Activated naive CD8-positive, alpha-beta T cell treated with anti-CD3 and anti-CD28 coated beads for 36 hours (primary cell): ENCODE measurements around the gene CHDH. TPM values are rescaled to one million over a fixed set of nuclear protein-coding genes. Genes with fewer than 3 reads are reported as not detected.

Source experiments
- DNase-seq: peaks from one replicate; pipeline ENCODE4 v3.0.0; 2021
- H3K27ac Mint-ChIP-seq: one replicate; pipeline ENCODE4 v1.8.0; 2022; ENCODE audit warnings: mild to moderate bottlenecking, moderate library complexity, mixed read lengths
- H3K27me3 Mint-ChIP-seq: one replicate; pipeline ENCODE4 v1.8.0; 2022; ENCODE audit warnings: mild to moderate bottlenecking, mixed read lengths
- H3K36me3 Mint-ChIP-seq: one replicate; pipeline ENCODE4 v1.8.0; 2021; ENCODE audit warnings: mild to moderate bottlenecking, mixed read lengths
- H3K4me1 Mint-ChIP-seq: one replicate; pipeline ENCODE4 v1.8.0; 2021; ENCODE audit warnings: mixed read lengths
- H3K4me3 Mint-ChIP-seq: one replicate; pipeline ENCODE4 v1.8.0; 2022; ENCODE audit warnings: mild to moderate bottlenecking, moderate library complexity, mixed read lengths
- H3K9me3 Mint-ChIP-seq: one replicate; pipeline ENCODE4 v1.8.0; 2022; ENCODE audit warnings: mixed read lengths
- total RNA-seq, 2 experiments: library from RNA; stranded (reverse); gene quantifications; one replicate each; pipeline ENCODE4 v1.2.3, GENCODE V29; 2021

Gene CHDH
- total RNA-seq, 2 experiments from 2014 or later: 0.08 to 0.10 TPM

DNA sequence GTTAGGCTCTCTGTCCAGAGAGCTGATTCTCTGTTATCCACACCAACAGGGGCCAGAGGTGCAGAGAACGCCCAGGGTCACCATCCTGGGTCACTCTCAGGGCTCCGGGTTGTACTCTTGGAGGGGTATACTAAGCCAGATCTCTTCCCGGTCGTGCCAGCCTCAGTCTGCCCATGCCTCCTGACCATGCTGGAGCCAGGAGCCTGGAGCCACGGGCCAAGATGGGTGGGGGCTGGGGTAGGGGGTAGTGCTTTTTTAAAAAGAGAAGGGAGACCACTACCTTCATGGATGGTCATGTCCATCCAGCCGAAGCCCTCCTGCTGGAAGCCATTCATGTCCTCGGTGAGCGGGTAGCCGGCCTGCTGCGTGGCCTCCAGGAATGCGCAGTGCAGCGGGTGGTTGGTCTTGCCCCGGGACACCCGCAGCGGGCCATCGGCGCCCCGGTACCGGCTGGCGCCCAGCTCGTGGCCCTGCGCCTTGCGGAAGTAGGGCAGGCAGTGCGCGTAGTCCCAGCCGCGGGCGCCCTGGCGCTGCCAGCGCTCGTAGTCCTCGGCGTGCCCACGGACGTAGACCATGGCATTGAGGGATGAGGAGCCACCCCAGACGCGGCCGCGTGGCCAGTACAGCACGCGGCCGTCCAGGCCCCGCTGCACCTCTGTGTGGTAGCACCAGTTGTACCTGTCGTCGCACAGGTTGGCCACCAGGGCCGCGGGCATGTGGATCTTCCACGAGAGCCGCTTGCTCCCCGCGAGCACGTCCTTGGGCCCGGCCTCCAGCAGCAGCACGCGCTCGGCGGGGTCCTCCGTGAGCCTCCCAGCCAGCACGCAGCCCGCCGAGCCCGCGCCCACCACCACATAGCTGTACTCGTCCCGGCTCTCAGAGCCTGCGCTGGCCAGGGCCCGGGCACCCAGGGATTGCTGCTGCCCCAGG is 22.9 kb downstream of the CHDH start:
- DNase-seq: no peak
- no peak overlapping the region for H3K4me3 Mint-ChIP-seq
- no peaks in the 10 kb centered on the region for H3K9me3 Mint-ChIP-seq
- no peaks in the 10 kb centered on the region for H3K36me3 Mint-ChIP-seq
- H3K4me1 Mint-ChIP-seq: no peaks in the 10 kb centered on the region
- no peak overlapping the region for H3K27ac Mint-ChIP-seq
- H3K27me3 Mint-ChIP-seq: peaks cover under 1% of the 10 kb centered on the region

DNA sequence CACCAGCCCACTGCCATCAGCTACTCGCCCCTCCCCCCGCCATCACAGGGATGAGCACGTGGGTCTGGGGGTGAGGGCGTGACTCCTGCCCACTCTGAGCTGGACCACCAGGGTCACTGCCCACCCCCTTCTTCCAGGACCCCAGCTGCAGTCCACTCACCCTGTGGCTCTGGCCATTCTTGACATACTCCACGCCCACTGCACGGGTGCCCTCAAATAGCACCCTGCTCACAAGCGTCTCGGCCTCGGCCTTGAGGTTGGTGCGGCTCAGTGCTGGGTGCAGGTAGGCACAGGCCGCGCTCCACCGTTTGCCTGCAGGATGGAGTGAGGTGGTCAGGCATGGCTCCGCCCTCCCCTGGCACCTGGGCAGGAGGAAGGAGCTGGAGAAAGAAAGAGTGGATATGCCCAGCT is 23.9 kb downstream of the CHDH start:
- no peaks in the 10 kb centered on the region for H3K36me3 Mint-ChIP-seq
- H3K4me1 Mint-ChIP-seq: peaks cover 2% of the 10 kb centered on the region
- H3K4me3 Mint-ChIP-seq: no peak overlapping the region
- peaks cover 6% of the 10 kb centered on the region for H3K27me3 Mint-ChIP-seq
- no peak for DNase-seq
- H3K9me3 Mint-ChIP-seq: no peaks in the 10 kb centered on the region
- no peak overlapping the region for H3K27ac Mint-ChIP-seq

DNA sequence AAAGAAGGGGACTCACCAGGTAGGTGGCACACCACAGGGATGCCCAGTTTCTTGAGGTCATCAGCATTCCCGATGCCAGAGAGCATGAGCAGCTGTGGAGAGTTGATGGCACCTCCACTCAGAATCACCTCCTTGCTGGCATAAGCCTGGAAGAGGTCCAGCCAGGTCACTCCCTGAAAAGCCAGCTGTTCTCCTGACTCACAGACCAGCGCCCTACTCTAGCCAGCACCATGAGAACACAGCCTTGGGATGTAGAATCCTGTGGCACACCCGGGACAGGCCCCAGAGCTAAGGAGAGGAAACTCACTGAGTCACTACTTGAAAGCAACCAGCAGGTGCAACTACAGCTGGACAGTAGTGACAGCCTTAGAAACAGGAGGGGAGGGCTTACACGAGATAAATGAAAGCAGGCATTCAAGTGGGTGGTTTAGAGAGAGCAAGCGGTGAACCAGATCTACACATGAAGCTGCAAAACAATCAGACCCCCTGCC is 24.5 kb downstream of the CHDH start:
- Mint-ChIP-seq H3K4me1 (peaks cover 2% of the 10 kb centered on the region), H3K4me3 (no peak overlapping the region)

DNA sequence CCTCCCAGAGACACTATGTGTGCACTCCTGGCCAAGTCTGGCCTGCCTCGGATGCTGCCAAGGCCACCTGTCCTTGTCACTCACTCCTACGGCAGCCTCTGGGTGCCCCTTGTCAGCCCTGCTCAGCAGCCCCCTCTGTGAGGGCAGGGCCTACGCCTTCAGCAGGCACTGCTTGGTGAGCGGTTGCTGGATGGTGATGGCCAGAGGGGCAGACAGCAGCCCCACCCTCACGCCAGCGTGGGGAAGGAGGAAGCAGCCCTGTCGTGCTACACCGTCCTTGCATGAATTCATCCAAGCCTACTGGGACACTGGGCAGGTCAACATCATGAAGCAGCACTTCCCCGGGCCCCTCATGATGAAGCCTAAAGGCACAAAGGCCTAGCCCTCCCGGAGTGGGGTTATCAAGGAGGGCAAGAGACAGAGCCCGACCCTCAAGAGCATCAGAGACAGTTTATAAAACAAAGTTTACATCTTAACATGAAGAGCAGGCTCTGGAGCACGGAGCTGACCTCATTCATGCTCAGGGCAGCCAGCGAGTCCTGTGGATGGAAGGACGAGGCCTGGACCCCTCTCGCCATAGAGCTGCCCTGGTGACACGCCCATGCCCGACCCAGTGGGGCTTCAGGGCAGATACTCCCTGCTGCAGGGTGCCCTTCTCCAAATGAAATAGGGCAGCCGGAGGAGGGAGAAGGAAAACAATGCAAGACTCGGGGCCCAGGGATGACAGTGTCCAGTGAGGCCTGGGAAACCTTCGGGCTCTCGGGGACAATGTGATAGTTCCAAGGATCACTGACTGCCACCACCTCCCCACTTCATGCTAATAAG is 25.3 kb downstream of the CHDH start:
- Mint-ChIP-seq H3K27ac (no peak overlapping the region), H3K27me3 (peaks cover 6% of the 10 kb centered on the region), H3K9me3 (no peaks in the 10 kb centered on the region), H3K4me3 (no peak overlapping the region), H3K4me1 (peaks cover 2% of the 10 kb centered on the region), H3K36me3 (no peaks in the 10 kb centered on the region)
- DNase-seq: no peak

More for the DNA sequence above, 24.5 kb downstream of the CHDH start:
- Mint-ChIP-seq H3K27ac (no peak overlapping the region), H3K36me3 (no peaks in the 10 kb centered on the region), H3K27me3 (peaks cover 6% of the 10 kb centered on the region), H3K9me3 (no peaks in the 10 kb centered on the region)
- no peak for DNase-seq

DNA sequence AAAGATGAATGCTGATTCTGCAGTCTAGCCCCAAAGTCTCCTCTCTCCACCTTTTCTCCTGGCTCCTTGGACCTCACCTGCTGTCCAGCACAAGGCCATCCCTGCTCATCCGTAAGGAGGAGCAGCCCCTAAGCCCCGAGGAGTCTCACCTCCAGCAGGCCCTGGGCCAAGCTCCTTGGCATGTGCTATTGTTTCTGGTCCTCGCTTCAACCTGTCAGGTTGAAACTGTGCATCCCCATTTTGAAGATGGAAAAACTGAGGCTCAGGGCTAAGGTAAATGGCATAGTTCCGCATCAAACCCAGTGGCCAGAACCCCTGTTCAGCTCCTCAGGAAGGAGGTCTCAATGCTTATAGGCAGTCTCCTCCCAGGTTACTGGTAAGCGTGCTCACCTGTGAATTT is 26.1 kb downstream of the CHDH start:
- Mint-ChIP-seq H3K36me3 (no peaks in the 10 kb centered on the region), H3K9me3 (no peaks in the 10 kb centered on the region), H3K4me1 (peaks cover 2% of the 10 kb centered on the region), H3K4me3 (no peak overlapping the region), H3K27ac (no peak overlapping the region), H3K27me3 (peaks cover 6% of the 10 kb centered on the region)
- DNase-seq: no peak

DNA sequence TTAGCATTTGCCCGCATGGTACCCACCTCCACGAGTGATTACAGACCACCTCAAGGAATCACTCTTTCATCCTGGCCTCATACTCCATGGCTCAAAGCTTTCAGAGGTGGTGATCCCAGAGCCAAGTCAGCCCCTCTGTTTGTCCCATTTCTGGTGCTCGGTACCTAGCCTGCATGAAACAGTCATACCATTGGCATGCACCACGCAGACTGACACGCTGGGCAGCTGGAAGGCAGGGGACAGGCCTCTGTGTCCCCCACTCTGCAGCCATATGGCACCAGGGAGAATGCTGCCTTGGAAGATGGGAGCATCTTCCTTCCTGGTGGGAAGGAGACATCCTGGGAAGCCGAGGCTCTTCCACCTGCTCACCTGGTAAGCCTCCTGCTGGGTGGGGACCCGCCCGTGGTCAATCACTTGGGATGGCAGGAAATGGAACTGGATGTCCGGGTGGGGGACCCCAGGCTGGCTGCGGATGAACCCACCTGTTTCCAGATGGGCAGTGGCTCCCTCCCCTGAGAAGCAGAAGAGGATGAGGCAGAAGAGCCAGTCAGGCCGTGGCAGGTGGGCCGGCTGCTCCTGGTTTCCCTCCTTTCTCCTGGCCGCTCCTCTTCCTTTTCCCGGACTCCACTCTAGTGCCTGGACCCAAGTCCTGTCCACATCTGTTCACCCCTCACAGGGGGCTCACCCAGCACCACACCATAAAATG is 26.9 kb downstream of the CHDH start:
- Mint-ChIP-seq H3K9me3 (no peaks in the 10 kb centered on the region), H3K27me3 (peaks cover 6% of the 10 kb centered on the region), H3K36me3 (no peaks in the 10 kb centered on the region), H3K4me3 (no peak overlapping the region), H3K4me1 (peaks cover 2% of the 10 kb centered on the region), H3K27ac (no peak overlapping the region)
- no peak for DNase-seq

DNA sequence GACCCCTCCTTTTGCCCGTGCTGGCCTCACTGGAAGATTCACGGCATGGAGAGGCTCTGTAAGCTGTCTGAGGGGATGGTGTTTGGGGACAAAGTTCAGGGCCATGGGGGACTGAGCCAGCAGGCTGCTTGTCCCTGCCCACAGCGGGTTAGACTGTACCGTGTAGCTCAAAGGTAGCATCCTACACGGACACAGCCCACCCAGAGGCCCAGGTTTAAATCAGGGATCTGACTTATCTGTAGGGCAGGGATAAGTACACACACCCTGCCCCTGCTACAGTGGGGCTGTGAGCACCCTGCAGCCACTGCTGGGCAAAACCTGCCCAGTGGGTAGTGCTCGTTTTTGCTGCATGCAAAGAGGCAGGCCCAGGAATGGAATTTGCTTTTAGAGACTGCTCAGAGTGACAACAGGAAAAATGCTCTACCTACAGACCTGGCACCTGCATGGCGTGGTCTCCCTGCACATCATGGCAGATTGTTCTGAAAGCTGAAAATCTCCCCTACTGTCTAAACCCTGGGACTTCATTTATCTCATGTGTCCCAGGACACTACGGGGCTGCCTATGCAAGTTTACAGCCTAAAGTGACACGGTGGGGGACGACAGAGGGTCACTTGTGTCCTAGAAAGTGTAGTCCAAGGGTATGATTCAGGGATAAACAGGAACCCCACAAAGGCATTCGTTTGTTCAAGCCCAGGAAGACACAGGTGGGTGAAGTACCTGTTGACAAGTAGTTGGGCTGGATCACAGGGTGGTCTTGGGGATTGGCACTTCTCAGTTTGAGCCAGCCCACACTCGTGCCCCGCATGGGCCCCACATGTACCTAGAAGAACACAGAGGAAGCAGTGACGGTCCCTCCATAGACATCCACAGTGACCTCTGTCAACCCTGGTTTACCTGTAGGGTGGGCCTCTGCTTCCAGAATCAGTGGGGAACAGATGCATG is 27.7 kb downstream of the CHDH start:
- H3K27ac Mint-ChIP-seq: no peak overlapping the region
- H3K4me1 Mint-ChIP-seq: peaks cover 2% of the 10 kb centered on the region
- H3K4me3 Mint-ChIP-seq: no peak overlapping the region
- DNase-seq: no peak
- H3K36me3 Mint-ChIP-seq: no peaks in the 10 kb centered on the region
- H3K9me3 Mint-ChIP-seq: no peaks in the 10 kb centered on the region
- H3K27me3 Mint-ChIP-seq: peaks cover 6% of the 10 kb centered on the region

DNA sequence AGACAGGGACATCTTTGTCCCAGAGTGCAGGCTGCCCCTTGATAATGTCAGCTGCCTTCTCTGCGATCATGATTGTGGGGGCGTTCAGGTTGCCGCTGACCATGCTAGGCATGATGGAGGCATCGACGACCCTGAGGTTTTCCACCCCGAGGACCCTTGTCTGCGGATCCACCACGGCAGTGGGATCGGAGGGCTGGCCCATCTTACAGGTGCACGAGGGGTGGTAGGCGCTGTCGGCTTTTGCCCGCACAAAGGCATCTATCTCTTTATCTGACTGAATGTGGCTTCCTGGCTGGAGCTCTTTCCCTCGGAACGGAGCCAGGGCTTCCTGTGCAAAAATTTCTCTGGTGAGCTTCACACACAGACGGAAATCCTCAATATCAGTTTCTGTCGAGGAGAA is 28.4 kb downstream of the CHDH start:
- no peak for DNase-seq
- no peaks in the 10 kb centered on the region for H3K9me3 Mint-ChIP-seq
- peaks cover 2% of the 10 kb centered on the region for H3K4me1 Mint-ChIP-seq
- H3K4me3 Mint-ChIP-seq: no peak overlapping the region
- H3K27me3 Mint-ChIP-seq: peaks cover 6% of the 10 kb centered on the region
- H3K27ac Mint-ChIP-seq: no peak overlapping the region
- H3K36me3 Mint-ChIP-seq: no peaks in the 10 kb centered on the region

DNA sequence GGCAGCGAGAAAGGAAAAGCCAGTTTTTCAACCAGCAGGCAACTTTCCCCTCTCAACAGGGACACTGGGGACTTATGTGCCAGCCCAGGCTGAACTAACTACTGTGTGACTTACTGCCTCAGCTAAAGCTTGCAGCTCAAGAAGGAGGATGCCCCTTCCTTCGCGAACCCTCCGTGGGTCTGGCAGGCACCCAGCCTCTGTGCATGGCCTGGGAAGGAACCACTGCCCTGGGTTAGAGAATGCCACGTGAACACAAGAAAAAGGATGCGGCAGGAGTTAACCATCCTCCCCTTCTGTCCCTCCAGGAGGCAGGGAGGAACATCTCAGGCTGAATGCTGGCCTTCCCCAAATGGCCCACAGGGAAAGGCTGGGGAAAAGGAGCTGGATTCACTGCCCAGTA is 29.0 kb downstream of the CHDH start:
- Mint-ChIP-seq H3K27ac (no peak overlapping the region), H3K4me3 (no peak overlapping the region), H3K36me3 (no peaks in the 10 kb centered on the region), H3K4me1 (peaks cover 2% of the 10 kb centered on the region), H3K27me3 (peaks cover 6% of the 10 kb centered on the region), H3K9me3 (no peaks in the 10 kb centered on the region)
- DNase-seq: no peak

DNA sequence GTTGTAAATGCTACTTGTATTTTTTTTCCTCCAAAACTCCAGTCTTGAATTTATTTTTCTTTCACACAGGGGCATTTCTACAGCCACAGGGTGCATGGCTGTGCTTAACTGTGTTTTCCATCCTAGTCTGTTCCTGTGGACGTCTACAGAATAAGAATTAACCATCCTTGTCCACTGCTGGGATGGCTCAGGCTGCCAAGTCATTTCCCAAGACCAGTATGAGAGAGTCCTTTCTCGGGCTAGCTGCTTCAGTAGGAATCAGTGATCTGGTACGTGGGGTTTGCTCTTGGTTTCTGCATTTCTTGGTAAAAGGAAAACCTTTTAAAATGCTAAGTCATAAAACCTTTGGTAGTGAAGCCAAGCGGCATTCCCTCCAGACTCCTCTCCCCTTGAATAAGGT is 29.8 kb downstream of the CHDH start:
- Mint-ChIP-seq H3K9me3 (no peaks in the 10 kb centered on the region), H3K36me3 (no peaks in the 10 kb centered on the region), H3K4me3 (no peak overlapping the region), H3K27me3 (peaks cover 6% of the 10 kb centered on the region), H3K27ac (no peak overlapping the region), H3K4me1 (peaks cover 2% of the 10 kb centered on the region)
- DNase-seq: no peak

DNA sequence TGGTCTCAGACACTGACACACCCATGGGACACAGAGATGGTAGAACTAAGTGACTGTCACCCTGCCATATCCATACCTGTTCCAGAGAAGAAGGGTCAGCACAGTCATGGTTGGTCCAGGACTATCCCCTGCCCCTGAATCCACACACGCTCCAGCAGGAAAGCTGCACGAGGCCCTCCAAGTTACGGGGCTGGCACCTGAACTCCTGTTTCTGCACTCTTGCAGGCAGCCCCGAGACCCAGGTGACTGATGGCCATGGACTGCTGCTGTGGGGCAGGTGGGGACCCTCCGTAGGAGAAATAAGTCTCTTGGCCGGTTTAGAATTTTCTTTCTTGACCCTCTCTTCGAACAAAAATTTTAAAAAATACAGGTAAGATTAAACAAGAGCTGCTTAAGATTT is 30.6 kb downstream of the CHDH start:
- Mint-ChIP-seq H3K4me1 (peaks cover 2% of the 10 kb centered on the region), H3K4me3 (no peak overlapping the region), H3K27me3 (peaks cover 6% of the 10 kb centered on the region), H3K27ac (no peak overlapping the region), H3K36me3 (no peaks in the 10 kb centered on the region), H3K9me3 (no peaks in the 10 kb centered on the region)
- DNase-seq: no peak

DNA sequence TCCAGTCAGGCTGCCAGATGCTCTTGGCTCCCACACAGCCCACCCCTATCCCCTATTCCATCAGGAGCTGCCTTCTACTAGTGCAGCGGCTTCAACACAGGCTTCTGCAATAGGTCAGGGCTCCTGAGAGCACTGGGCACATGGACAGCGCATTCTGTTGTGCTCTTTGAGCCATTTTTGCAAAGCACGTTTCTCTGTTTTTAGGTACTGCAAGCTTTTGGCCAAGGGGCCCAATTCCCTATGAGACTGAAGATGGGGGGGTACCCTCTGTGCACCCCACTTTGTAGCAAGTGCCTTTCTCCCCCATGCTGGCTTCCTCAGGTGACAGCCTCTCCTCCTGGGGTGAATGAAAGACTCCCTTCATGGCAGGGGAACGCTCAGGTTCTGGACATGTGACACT is 31.2 kb downstream of the CHDH start:
- Mint-ChIP-seq H3K9me3 (no peaks in the 10 kb centered on the region), H3K4me1 (peaks cover 2% of the 10 kb centered on the region), H3K36me3 (no peaks in the 10 kb centered on the region), H3K27ac (no peak overlapping the region), H3K27me3 (peaks cover 6% of the 10 kb centered on the region), H3K4me3 (no peak overlapping the region)
- no peak for DNase-seq

DNA sequence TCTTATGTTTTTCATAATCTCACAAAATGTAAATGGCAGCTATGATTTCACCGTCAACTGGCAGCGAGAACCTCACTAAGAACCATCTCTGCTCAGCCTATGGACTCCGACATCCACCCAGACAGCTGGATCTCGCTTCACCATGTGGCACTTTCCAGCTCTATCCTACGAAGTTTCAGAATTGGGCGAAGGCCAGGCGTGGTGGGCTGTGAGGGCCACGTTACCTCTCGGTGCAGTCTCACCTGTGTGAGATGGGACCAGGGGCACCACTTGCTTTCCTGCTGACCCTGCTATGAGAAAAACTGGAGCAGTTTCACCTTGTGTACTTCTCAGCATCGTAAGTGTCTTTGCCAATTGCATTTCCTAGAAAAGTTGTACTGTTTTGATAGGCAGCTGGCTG is 32.3 kb downstream of the CHDH start:
- DNase-seq: no peak
- Mint-ChIP-seq H3K27ac (no peak overlapping the region), H3K27me3 (peaks cover 6% of the 10 kb centered on the region), H3K4me3 (no peak overlapping the region), H3K9me3 (no peaks in the 10 kb centered on the region), H3K4me1 (peaks cover 2% of the 10 kb centered on the region), H3K36me3 (no peaks in the 10 kb centered on the region)

DNA sequence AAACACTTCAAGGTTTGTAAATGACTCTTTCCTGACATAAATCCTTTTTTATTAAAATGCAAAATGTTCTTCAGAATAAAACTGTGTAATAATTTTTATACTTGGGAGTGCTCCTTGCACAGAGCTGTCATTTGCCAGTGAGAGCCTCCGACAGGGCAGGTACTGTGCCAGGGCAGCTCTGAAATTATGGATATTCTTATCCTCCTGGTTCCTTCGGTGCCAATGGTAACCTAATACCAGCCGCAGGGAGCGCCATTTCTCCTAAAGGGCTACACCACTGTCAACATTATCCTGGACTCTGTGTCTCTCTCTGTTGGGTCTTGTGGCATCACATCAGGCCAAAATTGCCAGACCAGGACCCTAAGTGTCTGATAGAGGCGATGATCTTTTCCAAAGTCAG is 33.0 kb downstream of the CHDH start:
- peaks cover 2% of the 10 kb centered on the region for H3K4me1 Mint-ChIP-seq

More for the DNA sequence above, 33.0 kb downstream of the CHDH start:
- Mint-ChIP-seq H3K9me3 (no peaks in the 10 kb centered on the region), H3K27me3 (peaks cover 9% of the 10 kb centered on the region), H3K36me3 (no peaks in the 10 kb centered on the region), H3K4me3 (no peak overlapping the region), H3K27ac (no peak overlapping the region)
- DNase-seq: no peak
